Choroid plexus epithelial cell (primary cell): ENCODE measurements around the gene MYRIP.

ENCODE experiments used
- DNase-seq: peaks from one replicate; pipeline ENCODE4 v3.0.0-alpha.2; 2010; ENCODE audit warnings: low read depth
- H3K4me3 ChIP-seq: 2 replicates; pipeline ENCODE4 v1.5.1; 2011; ENCODE audit warnings: low read depth, mild to moderate bottlenecking, control low read depth, low read length, moderate library complexity
- TF ChIP-seq, protein P1 (sequence below): conservative IDR thresholded peaks from 2 replicates; pipeline ENCODE4 v1.5.1; 2011; ENCODE audit warnings: low read depth, mild to moderate bottlenecking, control low read depth, inconsistent platforms, low read length, moderate library complexity

MYRIP gene

DNA sequence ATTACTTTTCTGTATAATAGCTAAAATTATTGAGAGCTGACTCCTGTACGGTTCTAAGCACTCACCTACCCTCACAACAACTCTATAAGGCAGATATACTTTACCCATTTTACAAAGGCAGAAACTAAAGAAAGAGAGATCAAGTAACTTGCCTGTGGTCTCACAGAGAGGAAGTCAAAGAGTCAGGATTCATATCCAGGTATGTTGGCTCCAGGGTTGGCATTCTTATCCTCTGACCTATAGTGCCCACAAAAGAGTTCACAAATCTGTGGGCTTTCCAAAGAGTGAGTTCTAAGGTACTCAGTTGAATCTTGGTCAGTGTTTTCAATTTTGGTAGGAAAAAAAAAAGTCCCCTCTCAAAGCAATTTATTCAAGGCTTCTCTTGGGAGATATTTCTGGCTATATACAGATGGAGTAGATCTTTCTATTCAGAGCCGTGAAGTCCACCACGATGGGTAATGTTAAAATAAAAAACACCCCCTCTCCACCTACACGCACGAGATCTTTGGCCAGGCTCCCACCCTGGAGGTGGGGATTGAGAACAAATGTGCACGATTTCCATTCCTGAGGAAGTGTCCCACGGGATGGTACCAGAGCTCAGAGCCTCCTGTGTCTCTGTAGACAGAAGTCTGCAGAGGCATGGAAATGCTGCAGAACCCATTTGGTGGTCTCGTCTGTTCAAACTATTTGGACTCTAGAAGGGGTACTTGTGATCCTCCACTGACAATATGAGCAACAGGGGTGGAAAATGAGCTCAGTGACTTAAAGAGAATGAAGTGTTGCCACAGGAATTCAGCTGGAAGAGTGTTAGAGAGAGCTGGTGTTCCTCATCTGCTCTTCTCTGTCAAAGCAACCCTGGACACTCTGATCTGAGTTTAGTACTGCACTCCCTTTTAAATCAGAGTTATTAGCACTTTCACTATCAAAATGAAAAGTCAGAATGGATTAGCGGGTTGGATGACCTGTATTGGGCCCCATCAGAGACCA, 288.0 kb downstream of the MYRIP start:
- H3K4me3 ChIP-seq: no peak overlapping the region
- TF ChIP-seq, protein P1, sequence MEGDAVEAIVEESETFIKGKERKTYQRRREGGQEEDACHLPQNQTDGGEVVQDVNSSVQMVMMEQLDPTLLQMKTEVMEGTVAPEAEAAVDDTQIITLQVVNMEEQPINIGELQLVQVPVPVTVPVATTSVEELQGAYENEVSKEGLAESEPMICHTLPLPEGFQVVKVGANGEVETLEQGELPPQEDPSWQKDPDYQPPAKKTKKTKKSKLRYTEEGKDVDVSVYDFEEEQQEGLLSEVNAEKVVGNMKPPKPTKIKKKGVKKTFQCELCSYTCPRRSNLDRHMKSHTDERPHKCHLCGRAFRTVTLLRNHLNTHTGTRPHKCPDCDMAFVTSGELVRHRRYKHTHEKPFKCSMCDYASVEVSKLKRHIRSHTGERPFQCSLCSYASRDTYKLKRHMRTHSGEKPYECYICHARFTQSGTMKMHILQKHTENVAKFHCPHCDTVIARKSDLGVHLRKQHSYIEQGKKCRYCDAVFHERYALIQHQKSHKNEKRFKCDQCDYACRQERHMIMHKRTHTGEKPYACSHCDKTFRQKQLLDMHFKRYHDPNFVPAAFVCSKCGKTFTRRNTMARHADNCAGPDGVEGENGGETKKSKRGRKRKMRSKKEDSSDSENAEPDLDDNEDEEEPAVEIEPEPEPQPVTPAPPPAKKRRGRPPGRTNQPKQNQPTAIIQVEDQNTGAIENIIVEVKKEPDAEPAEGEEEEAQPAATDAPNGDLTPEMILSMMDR: no peak
- no peak for DNase-seq

DNA sequence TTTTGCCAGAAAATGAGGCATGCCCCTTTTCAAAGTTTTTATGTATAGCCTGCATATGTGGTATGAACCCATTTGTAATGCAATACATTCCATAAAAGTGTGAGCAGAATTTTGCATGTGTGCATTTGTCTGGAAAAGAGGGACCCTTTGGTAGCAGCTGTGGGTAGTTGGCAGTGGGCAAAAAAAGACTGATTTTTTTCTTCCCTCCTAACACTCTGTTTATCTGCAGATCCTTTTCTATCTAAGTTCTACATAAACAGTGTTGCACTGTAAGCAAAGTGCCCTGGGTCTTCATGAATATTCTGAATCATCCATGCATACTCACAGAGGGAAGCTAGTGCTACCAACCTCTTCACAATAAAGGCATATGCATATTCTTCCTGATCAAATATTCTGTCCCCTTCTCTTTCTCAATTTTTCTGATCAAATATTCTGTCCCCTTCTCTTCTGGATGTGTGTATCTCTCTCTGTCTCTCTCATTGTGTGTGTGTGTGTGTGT, 288.9 kb downstream of the MYRIP start:
- TF ChIP-seq, protein P1: no peak
- DNase-seq: no peak
- no peak overlapping the region for H3K4me3 ChIP-seq

DNA sequence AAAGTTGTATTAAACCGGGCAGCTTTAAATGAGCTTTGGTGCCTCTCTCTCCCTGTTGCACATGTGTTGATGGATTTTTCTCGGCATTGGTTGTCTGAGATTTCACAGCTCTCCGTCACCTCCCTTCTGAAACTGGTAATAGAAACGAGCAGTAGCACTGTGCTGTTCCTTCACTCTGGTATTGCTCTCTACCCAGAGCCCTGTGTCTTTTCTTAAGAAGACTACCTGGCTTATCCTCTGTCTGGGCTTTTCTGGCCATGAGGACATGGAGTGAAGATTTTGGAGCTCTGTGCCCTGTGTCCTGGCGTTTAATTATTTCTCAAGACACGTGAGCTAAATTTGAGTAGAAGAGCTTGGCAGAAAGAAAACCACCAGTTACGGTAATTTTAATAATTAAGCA, 290.5 kb downstream of the MYRIP start:
- no peak overlapping the region for H3K4me3 ChIP-seq
- TF ChIP-seq, protein P1: no peak
- DNase-seq: no peak

DNA sequence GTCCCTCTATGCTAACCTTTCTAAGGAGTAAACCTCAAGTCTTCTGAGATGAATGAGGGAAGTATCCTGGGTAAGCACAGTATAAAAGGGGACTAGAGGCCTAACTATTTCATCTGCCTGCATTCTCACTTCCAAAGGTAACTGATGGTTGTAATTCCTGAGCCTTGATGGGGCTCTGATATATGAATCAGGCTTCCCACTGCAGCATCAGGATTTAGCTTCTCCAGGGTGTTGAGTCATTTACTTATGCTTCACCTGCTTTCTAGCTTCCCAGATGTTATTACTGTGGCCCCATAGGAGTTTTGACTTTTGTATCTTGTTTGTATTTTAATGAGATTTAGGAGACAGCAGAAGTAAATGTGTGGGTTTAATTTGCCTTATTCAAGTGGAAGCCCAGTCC, 292.8 kb downstream of the MYRIP start:
- no peak overlapping the region for H3K4me3 ChIP-seq
- no peak for DNase-seq
- TF ChIP-seq, protein P1: no peak

DNA sequence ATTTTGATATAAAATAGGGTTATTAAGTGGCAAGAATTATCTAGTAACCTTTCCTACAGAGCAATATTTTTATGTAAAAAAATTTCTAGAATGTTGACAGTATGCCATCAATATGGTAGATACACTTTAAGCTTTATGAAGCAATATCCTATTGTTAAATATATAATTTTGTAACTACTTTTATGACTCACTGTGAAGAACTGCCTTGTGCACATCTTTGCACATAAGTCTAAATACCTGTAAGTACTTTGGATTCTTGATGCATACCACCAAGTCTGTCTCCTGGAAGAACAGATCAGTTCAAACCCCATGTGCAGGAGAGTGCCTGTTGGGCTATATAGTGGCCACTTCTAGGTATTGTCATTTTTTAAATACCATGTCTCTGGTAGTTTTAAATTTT, 294.4 kb downstream of the MYRIP start:
- TF ChIP-seq, protein P1: no peak
- DNase-seq: no peak
- H3K4me3 ChIP-seq: no peak overlapping the region

DNA sequence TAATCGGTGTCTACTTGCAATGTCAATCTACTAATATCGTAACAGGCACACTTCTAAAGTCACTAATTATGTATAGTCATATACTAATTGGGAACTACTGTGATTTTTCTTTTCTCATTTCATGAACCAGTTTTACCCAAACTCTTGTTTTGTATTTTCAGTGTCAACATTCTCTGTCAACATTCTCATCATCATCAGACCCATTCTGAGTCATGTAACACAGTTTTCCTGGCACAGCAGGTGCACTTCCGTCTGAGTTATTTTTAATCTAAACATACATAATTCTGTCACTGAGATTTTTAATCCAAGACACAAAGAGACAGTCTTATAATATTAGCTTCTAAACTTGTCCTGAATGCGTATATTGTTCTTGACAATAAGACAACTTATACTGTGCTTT, 295.0 kb downstream of the MYRIP start:
- H3K4me3 ChIP-seq: no peak overlapping the region
- DNase-seq: no peak
- TF ChIP-seq, protein P1: no peak
